ENCODE measurements around the gene REXO4. TPM values are rescaled to one million over a fixed set of nuclear protein-coding genes. Genes with fewer than 3 reads are reported as not detected.

Gene REXO4
- total and polyA plus RNA-seq, 2 of the 8 experiments (the other 6 are each of a cell fraction or from before 2014, with no cell fraction given) = 19.1 to 38.3 TPM

DNA sequence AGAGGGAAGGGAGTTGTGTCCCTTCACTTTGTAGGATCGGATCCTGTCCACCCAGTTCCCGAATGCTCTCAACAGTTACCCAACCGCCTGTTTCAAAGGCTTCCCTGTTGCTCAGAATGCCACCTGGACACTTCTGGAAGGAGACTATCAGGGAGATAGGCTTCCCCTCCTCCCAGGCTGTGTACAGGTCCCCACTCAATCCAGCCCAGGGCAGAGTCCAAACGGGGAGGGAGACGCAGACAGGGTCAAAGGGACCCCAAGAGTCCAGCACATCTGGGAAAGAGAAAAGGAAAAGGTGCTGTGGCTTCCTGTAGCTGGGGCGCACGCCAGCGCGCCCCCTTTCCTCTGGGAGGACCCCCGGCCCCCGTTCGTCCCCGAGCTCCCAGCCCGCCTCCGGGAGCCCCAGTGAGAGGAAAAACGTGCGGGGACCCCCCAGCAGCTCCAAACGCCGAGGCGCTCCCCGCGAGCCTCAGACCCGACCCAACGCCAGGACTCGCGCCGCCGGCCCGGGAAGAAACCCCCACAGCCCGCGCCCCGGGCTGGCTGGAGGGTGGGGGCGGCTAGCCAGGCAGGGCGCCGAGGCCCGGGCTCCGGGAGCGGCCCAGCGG, 42.6 kb downstream of the REXO4 start:
- Histone ChIP-seq H3K14ac (ENCODE audit: insufficient read length) (no peak overlapping the region), H3K4ac (replicated peaks; ENCODE audit: insufficient read length, low read depth, low read length) (no peak overlapping the region), H3K79me1 (ENCODE audit: low read depth, low read length) (peaks cover 9% of the 10 kb centered on the region; the same call in 1 of the 2 replicates), H2BK15ac (ENCODE audit: low read length) (no peak overlapping the region), H3K27me3 (replicated peaks in 1 of 4; ENCODE audit: control insufficient read depth in 3 of 4, extremely low read depth in 1 of 4, insufficient read depth in 3 of 4, low read length in 3 of 4) (peaks cover 0 to 11% (median 6%) of the 10 kb centered on the region in 4 experiments; a peak in 5 of 7 replicates), H3K4me3 (ENCODE audit: extremely low read depth in 1 of 4, insufficient read depth in 2 of 4, low read depth in 3 of 4, low read length in 4 of 4) (peak overlapping the region; percentile 70 to 87 (median 74)), H3K23ac (ENCODE audit: insufficient read length) (no peak overlapping the region), H3K79me2 (ENCODE audit: control insufficient read depth in 1 of 2, insufficient read depth in 2 of 2, low read length in 2 of 2) (peaks cover 14 to 52% of the 10 kb centered on the region in 2 experiments), H3K23me2 (ENCODE audit: low read depth, low read length) (peaks cover 8% of the 10 kb centered on the region; the same call in 1 of the 2 replicates), H3K36me3 (ENCODE audit: control insufficient read depth in 2 of 4, insufficient read depth in 4 of 4, low read length in 3 of 4) (peaks cover 0 to 9% (median 5%) of the 10 kb centered on the region in 4 experiments; a peak in 4 of 8 replicates), H2AFZ (ENCODE audit: low read length) (no peak overlapping the region), H2BK12ac (ENCODE audit: low read depth, low read length) (no peak overlapping the region), H2AK5ac (ENCODE audit: low read depth, low read length) (no peak overlapping the region), H3K9ac (replicated peaks in 1 of 4; ENCODE audit: extremely low read depth in 1 of 4, low read depth in 3 of 4, low read length in 3 of 4) (peak overlapping the region; percentile 65 to 92 (median 80)), H3K4me2 (ENCODE audit: insufficient read depth in 1 of 2, low read depth in 2 of 2, low read length in 2 of 2) (peak overlapping the region; percentile 76 to 77), H3K27ac (ENCODE audit: low read depth, low read length) (peak overlapping the region; percentile 80), H4K8ac (ENCODE audit: extremely low read depth, insufficient read depth, low read length) (peak overlapping the region; percentile 63; the same call in 1 of the 2 replicates), H4K5ac (ENCODE audit: insufficient read length, low read depth, low read length) (no peak overlapping the region), H3K4me1 (replicated peaks in 1 of 4; ENCODE audit: control insufficient read depth in 3 of 4, insufficient read depth in 4 of 4, low read length in 3 of 4) (peaks cover 0 to 5% (median 0%) of the 10 kb centered on the region in 4 experiments; a peak in 1 of 7 replicates), H2BK120ac (replicated peaks; ENCODE audit: low read depth, low read length) (no peak overlapping the region), H2BK20ac (ENCODE audit: low read length) (no peak overlapping the region), H3K56ac (replicated peaks; ENCODE audit: insufficient read length, low read depth, low read length) (peak overlapping the region; percentile 0), H4K91ac (replicated peaks; ENCODE audit: insufficient read length, low read length) (no peak overlapping the region), H4K20me1 (replicated peaks in 1 of 2; ENCODE audit: control insufficient read depth in 1 of 2, insufficient read depth in 2 of 2, low read length in 2 of 2) (peaks cover 17 to 34% of the 10 kb centered on the region in 2 experiments), H2BK5ac (ENCODE audit: low read depth, low read length) (no peak overlapping the region; the same call in 1 of the 2 replicates), H3K18ac (ENCODE audit: extremely low read depth, low read length) (peak overlapping the region; percentile 38; the same call in 1 of the 2 replicates), H3K9me3 (ENCODE audit: insufficient read depth in 2 of 2, low read depth in 1 of 2, low read length in 1 of 2) (peaks cover 0 to 4% of the 10 kb centered on the region in 2 experiments; a peak in 2 of 4 replicates)
- POLR2A ChIA-PET (ENCODE audit: partially characterized antibody) = interaction anchor here (1.1 to 19.9 kb wide), 6 partner anchors 10 to 42 kb away, joined by 3 to 461 read pairs (median 6); partner anchors contain the start of genes MED22, RPL7A, SURF1 and SURF2
- CTCF ChIA-PET (ENCODE audit: partially characterized antibody) = interaction anchor here (0.9 to 10.1 kb wide), 4 partner anchors 12 to 311 kb away, joined by 3 to 90 read pairs (median 13); partner anchors contain the start of genes SURF1 and SURF2
- 2% methylated on average over 31 of the region's 39 CpGs; no CpG with 5 or more reads in 1 of the 2 experiments for WGBS, 2 experiments (ENCODE audit: extremely low coverage in 1 of 2, insufficient coverage in 1 of 2, insufficient read length in 1 of 2, insufficient replicate concordance in 2 of 2, low coverage in 1 of 2, low lambda C conversion rate in 2 of 2, missing lambda C conversion rate in 1 of 2)
- DNase-seq (ENCODE audit: low read depth in 1 of 2, low spot score in 2 of 2) (no peak), FAIRE-seq (no peak)
- no peak for TF ChIP-seq TAF1 (IDR thresholded peaks at IDR 0.05; ENCODE audit: low read depth, low read length)
- no peak for TF ChIP-seq SIRT6 (IDR thresholded peaks at IDR 0.05; ENCODE audit: low read length)
- no peak for TF ChIP-seq TCF12 (IDR thresholded peaks at IDR 0.05; ENCODE audit: low read depth, low read length)
- no peak for TF ChIP-seq RBBP5 (IDR thresholded peaks at IDR 0.05; ENCODE audit: borderline replicate concordance, low read depth, low read length)
- no peak for TF ChIP-seq CEBPB (IDR thresholded peaks at IDR 0.05; ENCODE audit: low read depth, low read length)
- TF ChIP-seq FOSL1 (IDR thresholded peaks at IDR 0.05; ENCODE audit: insufficient read depth, low read depth, low read length) = no peak

Data from H1 (cell line).